BJ (cell line): ENCODE measurements around the gene SERPINB4. TPM values are rescaled to one million over a fixed set of nuclear protein-coding genes. Genes with fewer than 3 reads are reported as not detected.

ENCODE experiments used
- CTCF ChIA-PET: fragments of 350-600 bp; formaldehyde crosslinking; extraction: SDS; loops from one replicate; lab custom pipeline; 2021; ENCODE audit warnings: antibody characterized with exemption, inconsistent platforms; lab: Yijun Ruan, JAX
- POLR2A ChIA-PET: fragments of 300-600 bp; sonication (Branson Sonifier 250); formaldehyde crosslinking; extraction: SDS; loops from one replicate; lab custom pipeline; 2021; ENCODE audit warnings: antibody characterized with exemption; lab: Charles Lee
- DNase-seq: peaks from one replicate; pipeline ENCODE4 v3.0.0-alpha.2; 2011; ENCODE audit warnings: low read depth
- H3K27me3 ChIP-seq: 2 replicates; pipeline ENCODE4 v1.6.0; 2011; ENCODE audit warnings: low read length; ENCODE audit not compliant: control insufficient read depth, insufficient read depth
- H3K36me3 ChIP-seq: 2 replicates; pipeline ENCODE4 v1.5.1; 2011; ENCODE audit warnings: low read length; ENCODE audit not compliant: control insufficient read depth, insufficient read depth
- H3K4me3 ChIP-seq: 2 replicates; pipeline ENCODE4 v1.5.1; 2011; ENCODE audit warnings: low read depth, mild to moderate bottlenecking, control low read depth, low read length
- CTCF ChIP-seq: IDR thresholded peaks from 2 replicates; pipeline ENCODE4 v1.5.1; 2011; ENCODE audit warnings: low read depth, mild to moderate bottlenecking, control low read depth, inconsistent platforms, low read length, moderate library complexity; ENCODE audit not compliant: insufficient read depth
- polyA plus RNA-seq: library from polyadenylated mRNA; depleted of rRNA; stranded (reverse); fragments of >200 nt; gene quantifications from 2 replicates; pipeline ENCODE4 v1.2.3, GENCODE V29; 2011

Gene SERPINB4
- polyA plus RNA-seq, 1 experiment: 0.06 TPM

GRCh38 chr18:63683152-63683551 is 39.1 kb upstream of the SERPINB4 start:
- Histone ChIP-seq H3K4me3 (no peak overlapping the region), H3K27me3 (no peaks in the 10 kb centered on the region), H3K36me3 (no peaks in the 10 kb centered on the region)
- ChIA-PET CTCF (interaction anchor here (2.1 kb wide), 1 partner anchor 59 kb away, joined by 6 read pairs; no protein-coding TSS in a partner anchor), POLR2A (interaction anchor here (0.6 kb wide), 2 partner anchors 86 to 130 kb away, joined by 3 read pairs; no protein-coding TSS in a partner anchor)
- TF ChIP-seq CTCF: no peak
- DNase-seq: peak; percentile 92

- H3K27me3 ChIP-seq: no peaks in the 10 kb centered on the region
- no peak for DNase-seq
- H3K36me3 ChIP-seq: no peaks in the 10 kb centered on the region
- ChIA-PET POLR2A (no interaction called here), CTCF (interaction anchor here (0.5 to 1.4 kb wide), 3 partner anchors 20 to 165 kb away, joined by 3 to 4 read pairs (median 3); no protein-coding TSS in a partner anchor)
- TF ChIP-seq CTCF: no peak
- no peak overlapping the region for H3K4me3 ChIP-seq
These were observed 37.6 kb upstream of the SERPINB4 start for GRCh38 chr18:63681449-63682340.

GRCh38 chr18:63679820-63680606 is 36.0 kb upstream of the SERPINB4 start:
- ChIA-PET CTCF (interaction anchor here (0.8 kb wide), 1 partner anchor 162 kb away, joined by 5 read pairs; no protein-coding TSS in a partner anchor), POLR2A (no interaction called here)
- H3K27me3 ChIP-seq: no peaks in the 10 kb centered on the region
- no peak overlapping the region for H3K4me3 ChIP-seq
- H3K36me3 ChIP-seq: no peaks in the 10 kb centered on the region
- no peak for DNase-seq
- TF ChIP-seq CTCF: no peak

- Histone ChIP-seq H3K36me3 (no peaks in the 10 kb centered on the region), H3K4me3 (no peak overlapping the region), H3K27me3 (no peaks in the 10 kb centered on the region)
- ChIA-PET POLR2A (no interaction called here), CTCF (interaction anchor here (0.6 to 1.4 kb wide), 6 partner anchors 10 to 1715 kb away, joined by 3 to 7 read pairs (median 4); no protein-coding TSS in a partner anchor)
- no peak for DNase-seq
- no peak for TF ChIP-seq CTCF
These were observed 33.6 kb upstream of the SERPINB4 start for GRCh38 chr18:63677500-63678225.
